ENCODE measurements around the gene SYT13. TPM values are rescaled to one million over a fixed set of nuclear protein-coding genes. Genes with fewer than 3 reads are reported as not detected.

Gene SYT13
- total and polyA plus RNA-seq, 10 of the 15 experiments (the other 5 are each of a cell fraction or from before 2014, with no cell fraction given): not detected

GRCh38 chr11:45219411-45219810 lies 66.7 kb downstream of the SYT13 start:
- BruUV-seq (replicated peaks): no TSS peak
- H3K27me3 ChIP-seq (replicated peaks in 1 of 2; ENCODE audit: control insufficient read depth in 2 of 2, insufficient read depth in 2 of 2, low read length in 1 of 2): no peaks in the 10 kb centered on the region
- ATAC-seq (no peak), FAIRE-seq (no peak), DNase-seq (ENCODE audit: low read depth, low spot score) (no peak)
- ChIA-PET CTCF (no interaction called here), RAD21 (ENCODE audit: unreplicated experiment) (no interaction called here), SMC1A (ENCODE audit: uncharacterized antibody, unreplicated experiment) (no interaction called here), POLR2A (no interaction called here)
- H3K4me3 ChIP-seq: no peak overlapping the region
- no peak overlapping the region for H3K9ac ChIP-seq (ENCODE audit: control insufficient read depth, insufficient read depth, low read length)
- no peaks in the 10 kb centered on the region for H4K20me1 ChIP-seq (ENCODE audit: control insufficient read depth, insufficient read depth)
- H3K4me2 ChIP-seq (ENCODE audit: control insufficient read depth, insufficient read depth): no peak overlapping the region
- TF ChIP-seq SREBF1 (IDR thresholded peaks at IDR 0.05; ENCODE audit: low read length) (no peak), IKZF2 (IDR thresholded peaks at IDR 0.05) (no peak), EZH2 (IDR thresholded peaks at IDR 0.05; ENCODE audit: borderline replicate concordance, control insufficient read depth, low read depth, low read length) (no peak), FOS (IDR thresholded peaks at IDR 0.05; ENCODE audit: borderline replicate concordance, extremely low read depth, insufficient read length) (no peak), TCF12 (IDR thresholded peaks at IDR 0.05; ENCODE audit: low read depth, low read length) (no peak), KLF5 (IDR thresholded peaks at IDR 0.05; ENCODE audit: partially characterized antibody) (no peak), IRF5 (IDR thresholded peaks at IDR 0.05; ENCODE audit: borderline replicate concordance) (no peak), ZBTB40 (IDR thresholded peaks at IDR 0.05; ENCODE audit: borderline replicate concordance) (no peak), MEF2B (IDR thresholded peaks at IDR 0.05; ENCODE audit: partially characterized antibody, poor library complexity, severe bottlenecking) (no peak), NFYB (IDR thresholded peaks at IDR 0.05; ENCODE audit: insufficient read depth, low read depth, low read length) (no peak), ZNF274 (IDR thresholded peaks at IDR 0.05; ENCODE audit: insufficient read depth, insufficient read length) (no peak), BCLAF1 (IDR thresholded peaks at IDR 0.05) (no peak)
- TF ChIP-seq, protein P1, sequence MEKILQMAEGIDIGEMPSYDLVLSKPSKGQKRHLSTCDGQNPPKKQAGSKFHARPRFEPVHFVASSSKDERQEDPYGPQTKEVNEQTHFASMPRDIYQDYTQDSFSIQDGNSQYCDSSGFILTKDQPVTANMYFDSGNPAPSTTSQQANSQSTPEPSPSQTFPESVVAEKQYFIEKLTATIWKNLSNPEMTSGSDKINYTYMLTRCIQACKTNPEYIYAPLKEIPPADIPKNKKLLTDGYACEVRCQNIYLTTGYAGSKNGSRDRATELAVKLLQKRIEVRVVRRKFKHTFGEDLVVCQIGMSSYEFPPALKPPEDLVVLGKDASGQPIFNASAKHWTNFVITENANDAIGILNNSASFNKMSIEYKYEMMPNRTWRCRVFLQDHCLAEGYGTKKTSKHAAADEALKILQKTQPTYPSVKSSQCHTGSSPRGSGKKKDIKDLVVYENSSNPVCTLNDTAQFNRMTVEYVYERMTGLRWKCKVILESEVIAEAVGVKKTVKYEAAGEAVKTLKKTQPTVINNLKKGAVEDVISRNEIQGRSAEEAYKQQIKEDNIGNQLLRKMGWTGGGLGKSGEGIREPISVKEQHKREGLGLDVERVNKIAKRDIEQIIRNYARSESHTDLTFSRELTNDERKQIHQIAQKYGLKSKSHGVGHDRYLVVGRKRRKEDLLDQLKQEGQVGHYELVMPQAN (conservative IDR thresholded peaks at IDR 0.05): no peak
- in situ Hi-C loops (cut with MboI) (no loop called here), intact Hi-C loops (cut with micrococcal nuclease; ENCODE audit: unreplicated experiment) (no loop called here)
- no peaks in the 10 kb centered on the region for H3K9me3 ChIP-seq (replicated peaks; ENCODE audit: control insufficient read depth, insufficient read depth, low read length)
- H3K4me1 ChIP-seq (ENCODE audit: control insufficient read depth, insufficient read depth, low read length): peaks cover 4% of the 10 kb centered on the region
- WGBS (ENCODE audit: insufficient coverage, insufficient replicate concordance, low lambda C conversion rate, missing lambda C conversion rate): 68% methylated on average over 16 of the region's 18 CpGs
- H2AFZ ChIP-seq (ENCODE audit: control insufficient read depth, low read depth, low read length): no peak overlapping the region
- H3K79me2 ChIP-seq (ENCODE audit: control insufficient read depth, insufficient read depth, low read length): no peaks in the 10 kb centered on the region
- no peak overlapping the region for H3K27ac ChIP-seq (ENCODE audit: control insufficient read depth, insufficient read depth)
- no peaks in the 10 kb centered on the region for H3K36me3 ChIP-seq (ENCODE audit: control insufficient read depth in 2 of 2, insufficient read depth in 2 of 2, low read length in 1 of 2)

Measured in GM12878 (cell line).